ENCODE data around the gene MEA1.

The MEA1 gene

DNA sequence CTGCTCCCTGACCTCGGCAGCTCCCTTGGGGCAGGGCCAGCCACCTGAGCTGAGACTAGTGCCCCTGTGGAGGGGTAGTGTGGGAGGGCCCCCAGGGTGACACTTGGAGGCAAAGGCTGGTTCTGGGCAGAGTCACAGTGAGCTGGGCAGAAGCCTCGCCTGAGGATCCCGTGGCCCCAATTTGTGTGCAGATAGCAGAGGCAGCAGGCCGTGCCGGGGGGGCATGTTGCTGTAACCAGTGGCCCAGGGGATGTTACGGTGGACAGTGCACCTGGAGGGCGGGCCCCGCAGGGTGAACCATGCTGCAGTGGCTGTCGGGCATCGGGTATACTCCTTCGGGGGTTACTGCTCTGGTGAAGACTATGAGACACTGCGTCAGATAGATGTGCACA is 3.2 kb upstream of the MEA1 start:
- TF ChIP-seq, protein P1, sequence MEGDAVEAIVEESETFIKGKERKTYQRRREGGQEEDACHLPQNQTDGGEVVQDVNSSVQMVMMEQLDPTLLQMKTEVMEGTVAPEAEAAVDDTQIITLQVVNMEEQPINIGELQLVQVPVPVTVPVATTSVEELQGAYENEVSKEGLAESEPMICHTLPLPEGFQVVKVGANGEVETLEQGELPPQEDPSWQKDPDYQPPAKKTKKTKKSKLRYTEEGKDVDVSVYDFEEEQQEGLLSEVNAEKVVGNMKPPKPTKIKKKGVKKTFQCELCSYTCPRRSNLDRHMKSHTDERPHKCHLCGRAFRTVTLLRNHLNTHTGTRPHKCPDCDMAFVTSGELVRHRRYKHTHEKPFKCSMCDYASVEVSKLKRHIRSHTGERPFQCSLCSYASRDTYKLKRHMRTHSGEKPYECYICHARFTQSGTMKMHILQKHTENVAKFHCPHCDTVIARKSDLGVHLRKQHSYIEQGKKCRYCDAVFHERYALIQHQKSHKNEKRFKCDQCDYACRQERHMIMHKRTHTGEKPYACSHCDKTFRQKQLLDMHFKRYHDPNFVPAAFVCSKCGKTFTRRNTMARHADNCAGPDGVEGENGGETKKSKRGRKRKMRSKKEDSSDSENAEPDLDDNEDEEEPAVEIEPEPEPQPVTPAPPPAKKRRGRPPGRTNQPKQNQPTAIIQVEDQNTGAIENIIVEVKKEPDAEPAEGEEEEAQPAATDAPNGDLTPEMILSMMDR (conservative IDR thresholded peaks at IDR 0.05; ENCODE audit: low read length) = no peak
- no peak for DNase-seq (ENCODE audit: low read depth)
- H3K4me3 ChIP-seq (ENCODE audit: low read length) = no peak overlapping the region

DNA sequence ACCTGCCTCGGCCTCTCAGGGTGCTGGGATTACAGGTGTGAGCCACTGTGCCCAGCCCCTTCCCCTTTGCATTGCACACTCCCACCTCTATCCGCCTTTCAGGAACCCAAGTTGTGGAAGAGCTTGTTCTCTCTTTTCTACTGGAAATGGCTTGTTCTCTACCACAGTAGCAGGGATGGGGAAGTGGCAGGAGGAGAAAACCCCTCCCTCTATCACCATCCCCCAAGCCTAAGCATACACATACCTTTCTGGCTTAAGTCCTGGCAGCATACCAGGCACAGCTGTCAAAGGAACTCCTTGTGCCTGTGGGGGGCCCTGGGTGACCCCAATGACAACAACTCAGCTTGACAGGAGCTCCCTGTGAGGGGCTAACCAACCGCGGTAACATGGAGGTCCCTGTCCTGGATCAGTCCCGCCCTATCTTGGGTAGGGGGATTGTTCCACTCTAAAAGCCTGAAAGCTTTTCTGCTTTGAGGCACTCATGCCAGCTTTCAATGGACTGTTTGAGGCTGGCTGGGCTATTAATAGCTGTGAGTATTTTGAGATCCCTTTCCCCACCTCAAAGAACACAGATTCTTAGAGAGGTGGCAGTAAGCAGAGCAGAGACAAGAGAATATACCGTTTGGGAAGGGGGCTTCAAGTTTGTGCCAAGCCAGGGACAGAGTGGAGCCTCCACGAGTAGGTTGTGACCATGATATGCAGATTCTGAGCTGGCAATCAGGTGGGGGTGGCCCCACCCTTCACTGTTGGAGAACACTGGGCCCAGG is 2.6 kb upstream of the MEA1 start:
- H3K4me3 ChIP-seq (ENCODE audit: low read length) = peak overlapping the region; percentile 13
- TF ChIP-seq, protein P1 (conservative IDR thresholded peaks at IDR 0.05; ENCODE audit: low read length) = no peak
- DNase-seq (ENCODE audit: low read depth) = no peak

DNA sequence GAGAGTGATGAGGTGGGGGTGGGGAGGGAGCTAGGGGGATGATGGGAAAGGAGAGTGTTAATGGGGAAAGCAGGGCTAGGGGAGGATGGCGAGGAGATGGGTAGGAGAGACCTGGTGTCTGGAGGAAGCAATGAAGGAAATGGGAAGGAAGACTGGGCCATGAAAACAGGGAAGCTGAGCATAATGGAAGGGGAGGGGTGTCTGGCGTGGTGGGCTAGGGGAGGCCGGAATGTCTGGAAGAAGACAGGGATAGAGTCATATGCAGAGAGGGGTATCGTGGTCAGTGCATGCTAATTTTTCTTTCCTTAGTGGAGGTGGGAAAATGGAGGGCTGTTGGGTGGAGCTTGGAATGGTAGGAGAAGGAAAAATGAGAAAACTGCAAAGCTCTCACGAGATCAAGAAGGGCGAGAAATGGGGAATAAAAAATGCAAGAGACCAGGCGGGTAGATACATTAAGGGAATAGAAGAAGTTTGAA is 726 bp upstream of the MEA1 start:
- DNase-seq (ENCODE audit: low read depth) = peak; percentile 49
- TF ChIP-seq, protein P1 (conservative IDR thresholded peaks at IDR 0.05; ENCODE audit: low read length) = no peak
- peak overlapping the region; percentile 81 for H3K4me3 ChIP-seq (ENCODE audit: low read length)

DNA sequence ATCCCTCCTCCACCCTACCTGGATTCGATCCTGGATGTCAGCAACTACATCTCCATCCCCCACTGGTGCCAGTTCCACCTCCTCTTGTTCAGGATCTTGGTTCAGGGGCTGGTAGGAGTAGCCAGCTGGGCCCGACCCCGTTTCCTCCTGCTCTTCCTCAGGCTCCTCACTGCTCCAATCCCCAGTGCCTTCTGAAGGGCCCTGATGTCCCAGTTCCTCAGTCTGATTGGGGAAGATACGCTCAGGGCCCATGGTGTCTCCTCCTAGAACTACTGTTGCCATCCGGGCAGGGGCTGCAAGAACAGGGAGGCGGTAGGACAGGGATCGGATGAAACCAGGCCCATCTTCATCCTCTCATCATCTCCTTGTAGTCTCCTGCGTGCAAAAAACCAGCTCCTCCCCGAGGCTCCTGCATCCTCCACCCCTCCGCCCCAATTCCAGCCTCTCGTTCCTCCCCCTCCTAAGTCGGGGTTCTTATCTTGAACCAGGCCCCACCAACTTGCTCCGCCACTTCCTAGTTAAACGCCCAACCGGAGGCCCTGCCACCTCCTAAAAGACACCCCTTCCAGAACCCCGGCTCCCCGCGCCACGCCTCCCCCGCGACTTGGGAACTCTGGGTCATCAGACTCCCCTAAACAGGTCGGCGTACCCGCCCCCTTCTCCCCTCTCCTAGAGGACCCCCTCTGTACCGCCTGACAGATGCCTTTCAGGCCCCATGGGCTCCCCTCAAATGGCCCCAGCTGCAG is 476 bp downstream of the MEA1 start:
- TF ChIP-seq, protein P1 (conservative IDR thresholded peaks at IDR 0.05; ENCODE audit: low read length) = no peak
- peak overlapping the region; percentile 77 for H3K4me3 ChIP-seq (ENCODE audit: low read length)
- peak; percentile 36 for DNase-seq (ENCODE audit: low read depth)

DNA sequence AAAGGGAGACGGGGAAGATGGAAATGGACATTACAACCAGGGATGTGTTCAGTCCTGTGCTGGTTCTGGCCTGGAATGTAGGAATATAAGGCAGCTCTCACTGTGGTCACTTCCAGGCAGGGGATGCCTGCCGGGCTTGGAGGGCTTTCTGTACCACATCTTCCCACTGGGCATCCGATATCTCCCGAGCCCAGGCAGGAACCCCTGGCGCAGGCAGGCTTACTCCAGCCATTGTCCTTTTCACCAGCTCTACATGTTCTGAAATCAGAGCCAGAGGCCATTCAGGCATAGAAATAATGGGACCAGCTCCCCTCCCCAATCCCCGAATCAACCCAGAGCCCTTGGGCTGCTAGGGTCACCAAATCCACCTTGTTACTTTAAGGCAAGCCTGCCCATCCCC is 1.4 kb downstream of the MEA1 start:
- TF ChIP-seq, protein P1 (conservative IDR thresholded peaks at IDR 0.05; ENCODE audit: low read length) = no peak
- H3K4me3 ChIP-seq (ENCODE audit: low read length) = peak overlapping the region; percentile 77
- no peak for DNase-seq (ENCODE audit: low read depth)

DNA sequence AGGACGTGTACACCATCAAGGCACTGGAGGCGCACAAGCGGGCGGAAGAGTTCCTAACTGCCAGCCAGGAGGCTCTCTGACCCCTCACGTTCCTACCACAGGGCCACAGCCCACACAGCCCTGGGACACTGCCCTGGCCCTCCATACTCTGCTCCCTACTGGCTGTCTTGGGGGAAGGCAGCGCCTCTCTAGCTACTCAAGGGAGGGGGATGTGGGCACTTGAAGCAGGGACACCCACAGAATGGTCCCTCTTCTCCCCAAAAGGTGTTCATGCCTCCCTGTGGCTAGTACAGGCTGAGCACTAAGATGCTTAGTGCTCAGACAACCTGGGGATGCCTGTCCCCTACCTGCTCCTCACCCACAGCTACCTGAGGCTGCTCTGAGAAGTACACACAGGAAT is 2.5 kb downstream of the MEA1 start:
- no peak overlapping the region for H3K4me3 ChIP-seq (ENCODE audit: low read length)
- TF ChIP-seq, protein P1 (conservative IDR thresholded peaks at IDR 0.05; ENCODE audit: low read length) = no peak
- DNase-seq (ENCODE audit: low read depth) = no peak

Data from AG10803 (cell line).